HAP-1 (cell line): ENCODE measurements around the gene FAM186B.

Experiments used
- DNase-seq, 2 experiments: peaks; one replicate each; pipeline ENCODE4 v3.0.0-alpha.2; 2016 to 2020; ENCODE audit warnings: low spot score in 2 of 2
- H3K27me3 ChIP-seq: fragments of 250-450 bp; sonication (Bioruptor Pico); 2 replicates; pipeline ENCODE4 v1.5.1; 2020; ENCODE audit warnings: low read depth, mild to moderate bottlenecking, moderate library complexity
- H3K36me3 ChIP-seq: fragments of 250-450 bp; sonication (Bioruptor Pico); replicated peaks from 2 replicates; pipeline ENCODE4 v1.5.1; 2020; ENCODE audit warnings: mild to moderate bottlenecking
- H3K4me1 ChIP-seq: fragments of 250-450 bp; sonication (Bioruptor Pico); 2 replicates; pipeline ENCODE4 v1.5.1; 2020; ENCODE audit warnings: mild to moderate bottlenecking
- H3K4me3 ChIP-seq: fragments of 250-450 bp; sonication (Bioruptor Pico); 2 replicates; pipeline ENCODE4 v1.5.1; 2020; ENCODE audit warnings: mild to moderate bottlenecking, moderate library complexity
- H3K9me3 ChIP-seq: fragments of 250-450 bp; sonication (Bioruptor Pico); 2 replicates; pipeline ENCODE4 v1.5.1; 2020; ENCODE audit warnings: mild to moderate bottlenecking, moderate library complexity
- in situ Hi-C: fragments of 300-500 bp; cut with MboI; formaldehyde crosslinking; loops from 3 replicates; pipeline ENCODE4 v1.14.3; 2020; ENCODE audit warnings: low sequenced_read_pairs, inconsistent platforms, mixed read lengths

The FAM186B gene

DNA sequence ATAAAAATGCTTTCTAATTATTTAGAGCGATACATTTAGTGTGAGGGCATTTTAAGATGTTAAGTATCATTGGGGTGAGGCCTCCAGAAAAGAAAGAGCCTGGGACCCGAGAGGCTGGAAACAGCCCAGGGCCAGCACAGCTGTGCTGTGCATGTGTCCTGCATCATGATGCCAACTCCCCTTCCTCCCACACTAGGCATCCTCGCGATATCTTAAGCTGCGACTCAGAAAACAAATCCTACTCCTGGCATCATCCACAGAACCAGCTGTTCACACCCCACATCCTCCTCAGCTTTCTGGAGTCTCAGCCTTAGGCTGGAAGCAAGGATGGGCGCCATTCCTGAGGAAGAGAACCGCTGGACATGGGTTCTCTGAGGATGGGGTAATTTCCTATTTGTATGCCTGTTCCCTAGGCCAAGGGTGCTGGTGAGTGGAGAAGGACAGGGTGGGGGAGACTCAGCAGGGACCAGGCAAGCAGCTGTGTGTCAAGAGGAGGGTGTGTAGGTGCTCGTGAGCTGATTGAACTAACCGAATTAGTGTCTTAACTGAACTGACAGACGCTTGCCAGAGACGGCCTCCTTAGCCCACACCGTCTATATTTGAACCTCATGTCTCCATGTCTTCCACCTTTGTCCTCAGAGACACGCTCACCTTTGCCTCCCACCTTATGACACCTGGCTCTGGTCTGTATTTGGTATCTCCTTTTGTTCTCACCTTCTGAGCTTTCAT, 21.9 kb downstream of the FAM186B start:
- Histone ChIP-seq H3K27me3 (no peaks in the 10 kb centered on the region), H3K4me3 (no peak overlapping the region), H3K36me3 (peaks cover 9% of the 10 kb centered on the region), H3K9me3 (no peaks in the 10 kb centered on the region), H3K4me1 (peaks cover 2% of the 10 kb centered on the region)
- in situ Hi-C loops: no loop called here
- no peak for DNase-seq

DNA sequence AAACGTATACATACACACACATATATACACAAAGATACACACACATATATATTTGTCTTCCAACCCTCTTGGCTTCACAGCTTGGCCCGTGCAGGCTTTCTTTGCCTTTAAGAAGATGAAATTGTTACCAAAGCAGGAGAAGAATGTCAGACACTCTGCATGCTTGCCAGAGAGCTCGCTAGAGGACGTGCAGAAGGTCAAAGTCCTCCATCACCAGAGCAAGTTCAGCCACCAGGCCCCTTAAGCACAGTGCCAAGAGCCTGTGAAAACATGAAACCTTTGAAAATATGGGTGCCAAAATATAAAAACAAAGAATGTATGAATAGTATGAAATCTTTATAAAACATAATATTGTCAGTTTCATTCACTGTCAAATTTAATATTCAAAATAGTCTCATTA, 22.6 kb downstream of the FAM186B start:
- Histone ChIP-seq H3K27me3 (no peaks in the 10 kb centered on the region), H3K36me3 (peaks cover 9% of the 10 kb centered on the region), H3K9me3 (no peaks in the 10 kb centered on the region), H3K4me3 (no peak overlapping the region), H3K4me1 (peaks cover 2% of the 10 kb centered on the region)
- in situ Hi-C loops: no loop called here
- no peak for DNase-seq

DNA sequence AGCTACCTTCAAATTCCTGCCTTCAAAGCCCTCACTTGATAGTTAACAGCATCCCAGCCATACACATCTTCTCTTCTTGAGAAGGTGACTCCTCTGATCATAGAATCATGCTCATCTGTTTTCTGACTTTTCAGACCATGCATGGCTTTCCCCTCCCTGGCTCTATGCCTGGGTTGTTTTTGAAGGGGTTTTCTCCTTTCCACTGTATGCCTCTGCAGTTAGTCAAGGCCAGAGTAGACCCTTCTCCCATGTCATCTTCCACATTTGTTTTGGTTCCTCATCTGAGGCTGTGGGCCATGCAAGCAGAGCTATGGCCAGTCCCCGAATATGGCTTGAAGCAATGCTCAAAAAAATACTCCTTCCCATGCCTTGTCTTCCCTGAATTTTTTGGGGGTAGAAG, 23.2 kb downstream of the FAM186B start:
- H3K9me3 ChIP-seq: no peaks in the 10 kb centered on the region
- peaks cover 9% of the 10 kb centered on the region for H3K36me3 ChIP-seq
- H3K4me3 ChIP-seq: no peak overlapping the region
- in situ Hi-C loops: no loop called here
- DNase-seq: no peak
- peaks cover 2% of the 10 kb centered on the region for H3K4me1 ChIP-seq
- no peaks in the 10 kb centered on the region for H3K27me3 ChIP-seq

DNA sequence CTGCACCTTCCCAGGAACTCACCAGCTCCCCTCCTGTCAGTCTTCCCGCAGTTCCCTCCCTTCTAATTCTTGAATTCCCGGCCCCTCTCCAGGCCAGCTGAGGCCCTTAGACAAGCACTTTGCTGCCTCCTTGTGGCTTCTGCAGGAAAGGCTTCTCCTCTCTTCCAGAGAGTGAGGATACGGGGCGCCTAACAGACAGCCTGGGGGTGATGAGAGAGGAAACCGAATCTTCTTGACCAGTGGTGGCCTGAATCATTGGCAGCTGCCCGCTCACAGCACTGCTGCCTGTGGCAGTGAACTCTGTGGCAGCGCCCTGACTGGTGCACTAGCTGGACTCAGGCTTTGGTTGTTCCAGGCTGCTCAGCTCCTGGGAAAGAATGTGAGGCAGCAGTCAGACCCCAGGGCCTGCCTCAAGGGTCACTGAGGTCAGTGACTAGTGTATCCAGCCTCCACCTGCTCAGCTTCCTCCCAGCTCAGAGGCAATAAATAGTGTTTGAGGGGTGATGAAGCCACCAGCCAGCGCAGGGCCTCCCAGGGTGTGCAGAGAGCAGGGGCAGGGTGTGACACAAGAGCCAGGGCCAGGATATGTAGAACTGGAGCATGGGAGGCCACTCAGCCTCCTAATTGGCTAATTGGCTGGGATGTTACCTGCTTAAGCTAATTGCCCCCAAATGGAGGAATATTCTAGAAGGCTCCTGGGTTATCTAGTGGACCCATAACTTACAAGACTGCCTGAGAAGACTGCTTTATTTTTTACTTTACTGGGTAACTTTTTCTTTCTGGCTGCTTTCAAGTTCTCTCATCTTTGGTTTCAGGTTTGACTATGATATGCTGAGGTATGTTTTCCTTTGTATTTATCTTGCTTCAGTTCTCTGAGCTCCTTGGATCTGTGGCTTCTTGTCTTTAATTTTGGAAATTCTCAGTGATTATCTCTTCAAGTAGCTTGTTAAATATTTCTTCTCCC, 24.6 kb downstream of the FAM186B start:
- DNase-seq: peak; percentile 78 to 89
- in situ Hi-C loops: no loop called here
- peaks cover 2% of the 10 kb centered on the region for H3K4me1 ChIP-seq
- H3K36me3 ChIP-seq: peaks cover 9% of the 10 kb centered on the region
- H3K27me3 ChIP-seq: no peaks in the 10 kb centered on the region
- H3K9me3 ChIP-seq: no peaks in the 10 kb centered on the region
- H3K4me3 ChIP-seq: no peak overlapping the region

DNA sequence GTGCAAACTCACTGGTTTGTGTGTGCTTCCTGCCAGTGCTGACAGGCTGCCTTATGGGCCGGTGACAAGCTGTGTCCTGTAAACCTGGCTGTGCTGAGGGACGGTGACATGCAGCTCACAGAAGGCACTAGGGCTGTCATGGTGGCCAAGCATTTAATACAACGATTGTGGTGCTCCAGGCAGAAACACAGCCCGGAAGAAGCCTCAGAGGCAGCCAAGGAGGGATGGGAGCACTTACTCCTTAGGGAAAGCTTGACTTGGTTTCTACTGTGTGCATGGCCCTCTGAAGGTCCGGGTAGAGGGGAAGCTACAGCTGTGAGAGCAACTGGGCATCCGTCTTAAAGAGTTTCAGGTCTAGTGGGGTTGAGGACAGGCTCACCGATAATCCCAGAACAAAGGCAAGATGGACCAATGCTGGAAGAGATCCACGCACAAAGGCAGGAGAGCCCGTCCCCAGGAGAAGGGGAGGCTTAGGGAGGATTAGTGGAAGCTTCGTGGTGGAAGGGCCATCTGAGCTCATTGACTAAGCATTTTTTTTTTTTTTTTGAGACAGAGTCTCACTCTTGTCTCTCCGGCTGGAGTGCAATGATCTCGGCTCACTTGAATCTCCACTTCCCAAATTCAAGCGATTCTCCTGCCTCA, 26.8 kb downstream of the FAM186B start:
- DNase-seq: peak; percentile 60 to 65
- Histone ChIP-seq H3K4me3 (no peak overlapping the region), H3K9me3 (no peaks in the 10 kb centered on the region), H3K27me3 (no peaks in the 10 kb centered on the region), H3K36me3 (peaks cover 15% of the 10 kb centered on the region), H3K4me1 (peaks cover 2% of the 10 kb centered on the region)
- in situ Hi-C loops: no loop called here

DNA sequence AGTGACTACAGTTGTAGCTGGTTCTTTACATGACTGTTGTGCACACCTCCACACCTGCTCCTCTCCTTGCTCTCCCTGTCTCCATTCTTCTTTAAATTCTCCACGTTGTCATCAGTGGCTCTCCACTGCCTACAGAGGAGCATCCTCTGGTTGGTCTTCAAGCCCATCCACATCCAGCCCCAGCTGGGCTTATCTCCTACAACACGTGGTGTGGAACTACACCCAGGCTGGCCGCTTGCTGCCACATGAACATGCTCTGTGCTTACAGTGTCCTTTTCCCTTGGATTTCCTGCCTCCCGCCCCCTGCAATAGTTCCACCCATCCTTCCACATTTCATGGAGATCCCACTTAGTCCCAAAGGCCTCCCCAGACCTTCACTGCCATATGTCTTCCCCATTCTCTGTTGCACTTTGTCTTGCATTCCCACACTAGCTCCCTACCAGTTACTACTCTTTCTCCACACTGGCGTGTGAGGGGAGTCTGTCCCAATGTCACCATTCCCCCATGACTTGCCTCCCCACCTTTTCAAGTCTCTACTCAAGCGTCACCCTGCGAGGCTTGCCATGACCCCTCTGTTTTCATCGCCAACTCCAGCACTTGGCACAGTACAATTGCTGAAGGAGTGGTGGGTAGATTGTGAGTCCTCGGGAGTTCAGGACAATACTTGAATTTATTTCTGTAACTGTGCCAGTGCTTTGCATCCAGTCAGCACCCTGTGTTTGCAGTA, 27.7 kb downstream of the FAM186B start:
- H3K4me1 ChIP-seq: peaks cover 2% of the 10 kb centered on the region
- no peaks in the 10 kb centered on the region for H3K27me3 ChIP-seq
- H3K4me3 ChIP-seq: no peak overlapping the region
- H3K36me3 ChIP-seq: peaks cover 9% of the 10 kb centered on the region
- in situ Hi-C loops: no loop called here
- no peaks in the 10 kb centered on the region for H3K9me3 ChIP-seq
- no peak for DNase-seq

DNA sequence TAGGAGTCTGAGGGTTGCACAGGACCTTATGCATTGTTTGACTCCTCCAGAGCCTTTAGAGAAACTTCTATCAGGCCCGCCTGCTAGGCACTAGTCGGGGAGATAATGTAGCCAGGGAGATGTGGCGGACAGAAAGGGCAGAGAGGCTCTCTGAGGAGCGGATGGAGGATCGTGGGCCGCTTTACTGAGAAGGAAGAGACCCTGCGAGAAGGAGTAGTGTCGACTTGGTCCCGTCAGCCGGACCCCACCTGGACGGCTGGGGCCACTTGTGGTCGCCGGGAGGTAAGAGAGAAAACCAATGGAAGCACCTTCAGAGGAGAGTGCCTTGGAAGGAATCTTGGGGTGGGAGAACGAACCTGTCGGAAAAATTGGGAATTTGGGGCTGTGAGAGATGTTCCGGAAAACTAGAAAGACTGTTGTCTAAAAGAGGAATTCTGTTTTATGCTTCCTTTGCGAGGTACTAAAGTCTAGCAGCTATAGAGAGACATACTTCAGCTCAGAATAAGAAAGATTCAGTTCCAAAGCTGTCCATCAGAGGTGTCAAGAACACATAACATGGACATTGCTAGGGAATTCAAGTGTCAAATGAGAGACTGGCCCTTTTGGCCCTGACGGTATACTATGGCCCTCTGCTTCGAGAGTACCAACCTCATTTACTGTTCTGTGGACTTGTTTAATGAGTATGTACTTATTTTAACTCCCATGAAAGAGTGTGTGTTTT, 36.8 kb downstream of the FAM186B start:
- Histone ChIP-seq H3K27me3 (no peaks in the 10 kb centered on the region), H3K9me3 (no peaks in the 10 kb centered on the region), H3K36me3 (peaks cover 21% of the 10 kb centered on the region), H3K4me3 (peak overlapping the region; percentile 83), H3K4me1 (no peaks in the 10 kb centered on the region; the same call in 1 of the 2 replicates)
- in situ Hi-C loops: no loop called here
- DNase-seq: peak in 1 of 2 experiments; percentile 33

DNA sequence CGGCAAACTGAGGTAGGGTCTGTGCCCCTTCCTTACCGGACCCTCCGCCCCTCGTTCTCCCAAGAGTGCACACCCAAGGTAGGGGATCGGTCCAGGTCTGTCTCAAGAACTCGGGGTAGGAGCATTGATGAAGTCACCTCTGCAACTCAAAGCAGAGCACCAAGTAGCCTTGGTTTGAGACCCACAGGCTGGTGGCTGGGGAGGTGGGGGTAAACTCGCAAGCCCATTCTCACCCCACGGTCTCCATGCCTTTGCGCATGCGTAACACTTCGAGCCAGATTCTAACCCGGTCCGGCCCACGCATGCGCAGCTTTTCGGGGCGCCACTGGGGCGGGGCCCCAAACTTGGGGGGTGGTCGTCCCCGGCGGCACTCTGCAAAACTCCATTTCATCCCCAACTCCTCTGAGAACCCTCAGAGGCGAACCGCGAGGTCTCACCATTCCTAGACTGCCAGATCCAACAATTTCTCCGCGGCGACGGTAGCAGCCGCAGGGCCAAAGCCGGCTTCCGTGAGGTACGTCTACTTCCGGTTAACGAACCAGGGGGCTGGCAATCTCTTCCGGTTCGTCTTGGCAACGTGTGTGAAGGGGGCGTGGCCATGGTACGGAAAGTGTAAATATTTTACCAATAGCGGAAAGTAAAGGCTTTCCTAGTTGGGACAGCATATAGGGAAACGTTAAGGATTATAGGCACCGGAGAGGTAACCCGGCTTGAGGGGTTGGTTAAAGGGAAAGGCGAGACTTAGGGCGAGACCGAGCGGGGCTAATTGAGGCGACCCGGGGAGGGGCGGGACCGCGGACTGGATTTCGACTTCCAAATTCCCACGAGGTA, 37.6 kb downstream of the FAM186B start, which contains the start of gene MCRS1:
TSS of gene MCRS1 (minus strand) at position 532 of the 831 bp plus-strand sequence. CDS start 1,411 bp downstream, outside the sequence.
- H3K4me3 ChIP-seq: peak within 1 kb of the TSS; percentile 83
- H3K9me3 ChIP-seq: no peaks in the 10 kb centered on the region
- in situ Hi-C loops: no loop called here
- no peaks in the 10 kb centered on the region for H3K27me3 ChIP-seq
- peak; percentile 91 to 93 for DNase-seq
- H3K36me3 ChIP-seq: peaks cover 29% of the 10 kb centered on the region
- H3K4me1 ChIP-seq: no peaks in the 10 kb centered on the region; the same call in 1 of the 2 replicates

DNA sequence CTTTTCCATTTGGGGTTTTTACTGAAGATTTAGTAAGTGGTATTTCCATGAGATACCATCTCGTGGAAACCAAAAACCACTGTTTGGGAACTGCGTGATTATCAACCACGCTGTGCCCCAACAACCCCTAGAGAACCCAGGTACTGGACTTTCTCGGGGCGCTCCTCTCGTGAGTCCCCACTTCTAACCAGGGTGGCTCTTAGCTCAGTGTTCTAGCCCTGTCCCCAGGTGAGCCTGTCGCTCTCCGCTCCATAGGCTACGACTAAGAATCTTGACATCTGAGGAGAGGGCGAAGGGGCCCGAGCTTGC, 38.2 kb downstream of the FAM186B start:
- Histone ChIP-seq H3K4me3 (peak overlapping the region; percentile 83), H3K4me1 (no peaks in the 10 kb centered on the region; the same call in 1 of the 2 replicates), H3K36me3 (peaks cover 35% of the 10 kb centered on the region), H3K9me3 (no peaks in the 10 kb centered on the region), H3K27me3 (no peaks in the 10 kb centered on the region)
- no peak for DNase-seq
- in situ Hi-C loops: no loop called here

DNA sequence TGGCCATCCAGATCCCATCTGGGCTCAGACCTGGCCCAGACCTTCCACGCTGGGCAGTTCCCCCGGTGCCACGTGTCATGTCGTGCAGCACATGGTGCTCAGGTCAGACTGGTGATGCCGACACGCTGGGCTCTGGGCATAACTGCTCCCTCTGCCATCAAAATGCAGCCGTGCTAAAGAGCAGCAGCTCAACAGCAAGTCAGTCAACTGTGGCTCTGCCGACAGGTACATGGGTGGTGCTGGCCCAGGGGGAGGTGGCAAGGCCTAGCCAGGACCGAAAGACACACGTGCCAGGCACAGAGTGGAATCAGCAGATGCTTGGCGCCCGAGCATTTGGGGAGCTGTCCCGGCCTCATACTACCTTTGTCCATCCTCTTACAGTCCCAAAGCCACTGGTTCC, 39.1 kb downstream of the FAM186B start:
- Histone ChIP-seq H3K36me3 (peaks cover 42% of the 10 kb centered on the region), H3K27me3 (no peaks in the 10 kb centered on the region), H3K4me1 (no peaks in the 10 kb centered on the region; the same call in 1 of the 2 replicates), H3K9me3 (no peaks in the 10 kb centered on the region), H3K4me3 (no peak overlapping the region; the same call in 1 of the 2 replicates)
- in situ Hi-C loops: no loop called here
- no peak for DNase-seq

DNA sequence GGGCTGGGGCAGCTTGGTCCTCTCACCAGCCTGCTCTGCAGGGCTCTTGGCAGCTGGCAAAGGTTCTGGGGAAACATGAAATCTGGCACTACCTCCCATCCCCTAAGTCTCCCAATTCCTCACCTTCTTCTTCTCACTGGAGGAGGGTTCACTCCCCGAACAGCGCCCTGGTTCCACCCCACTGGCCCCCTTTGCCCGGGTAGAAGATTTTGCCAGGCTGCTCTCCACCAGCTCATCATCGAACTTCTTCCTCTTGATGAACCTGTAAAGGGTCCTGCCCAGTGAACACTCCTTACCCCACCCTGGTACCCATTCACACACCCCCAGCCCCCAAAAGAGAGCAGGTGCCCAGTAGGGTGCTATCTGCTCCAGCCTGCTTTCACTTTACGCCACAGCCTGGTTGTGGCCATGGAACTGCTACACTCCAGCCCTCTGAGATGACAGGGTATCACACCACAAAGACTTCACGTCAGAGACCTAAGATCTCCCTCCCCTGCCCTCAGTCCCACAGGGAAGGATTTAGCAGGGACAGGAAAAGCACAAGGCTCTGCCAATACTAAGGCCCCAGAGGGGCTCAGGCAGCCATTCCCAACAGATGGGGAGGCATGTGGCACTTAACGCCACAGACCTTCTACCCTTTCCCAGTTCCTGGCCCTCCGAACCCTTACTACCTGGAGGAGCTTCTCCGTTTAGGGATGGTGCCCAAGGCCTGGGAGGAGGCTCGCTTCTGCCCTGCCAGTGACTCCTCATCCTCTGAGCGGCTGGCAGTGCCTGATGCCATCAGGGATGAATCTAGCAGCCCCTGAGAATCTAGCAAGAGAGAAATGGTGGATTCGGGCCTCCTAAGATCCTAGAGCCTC, 39.8 kb downstream of the FAM186B start:
- Histone ChIP-seq H3K36me3 (peaks cover 50% of the 10 kb centered on the region), H3K4me1 (no peaks in the 10 kb centered on the region; the same call in 1 of the 2 replicates)
- in situ Hi-C loops: no loop called here

More for the DNA sequence above, 39.8 kb downstream of the FAM186B start:
- no peak overlapping the region for H3K4me3 ChIP-seq
- DNase-seq: no peak
- H3K27me3 ChIP-seq: no peaks in the 10 kb centered on the region
- H3K9me3 ChIP-seq: no peaks in the 10 kb centered on the region
